Activated CD4-positive, alpha-beta T cell treated with anti-CD3 and anti-CD28 coated beads for 36 hours (primary cell): Measurements from ENCODE around the gene CREBBP. TPM values are rescaled to one million over a fixed set of nuclear protein-coding genes. Genes with fewer than 3 reads are reported as not detected.
A peak's percentile ranks its signal among the peaks of the same experiment; 100 is the strongest.
"Not testable (repeated sequence)": the region's sequence is repeated elsewhere in the genome, so short reads cannot be mapped to it uniquely, and the experiment has no call there.

Source experiments
- ATAC-seq: fragments of 200-7000 bp; cut with Tn5 transposase; one replicate; pipeline ENCODE4 v1.10.0; 2021; ENCODE audit warnings: mild to moderate bottlenecking, moderate library complexity
- CTCF ChIA-PET: fragments of 350-600 bp; sonication (Branson Sonifier 250); formaldehyde crosslinking; loops from one replicate; lab custom pipeline; 2021; ENCODE audit warnings: antibody characterized with exemption; lab: Charles Lee
- POLR2A ChIA-PET: fragments of 350-600 bp; sonication (Branson Sonifier 250); formaldehyde crosslinking; loops from one replicate; lab custom pipeline; 2021; ENCODE audit warnings: antibody characterized with exemption, inconsistent platforms; lab: Charles Lee
- DNase-seq: peaks from one replicate; pipeline ENCODE4 v3.0.0-alpha.2; 2020
- H3K27ac Mint-ChIP-seq: one replicate; pipeline ENCODE4 v1.8.0; 2021; ENCODE audit warnings: mixed read lengths
- H3K27me3 Mint-ChIP-seq: one replicate; pipeline ENCODE4 v1.8.0; 2021; ENCODE audit warnings: mixed read lengths
- H3K36me3 Mint-ChIP-seq: one replicate; pipeline ENCODE4 v1.8.0; 2021; ENCODE audit warnings: low read depth, mixed read lengths
- H3K4me1 Mint-ChIP-seq: one replicate; pipeline ENCODE4 v1.8.0; 2021; ENCODE audit warnings: mixed read lengths
- H3K4me3 Mint-ChIP-seq: one replicate; pipeline ENCODE4 v1.8.0; 2021; ENCODE audit warnings: mild to moderate bottlenecking, moderate library complexity, mixed read lengths
- H3K9me3 Mint-ChIP-seq: one replicate; pipeline ENCODE4 v1.8.0; 2021; ENCODE audit warnings: low read depth, mixed read lengths
- intact Hi-C, 2 experiments: fragments of 100-400 bp; cut with DNase I in 1 of 2; cut with micrococcal nuclease in 1 of 2; formaldehyde crosslinking; loops; one replicate each; pipeline versions ENCODE4 v1.14.2 to v1.15.1; 2022 to 2024; cut with DNase I, micrococcal nuclease
- total RNA-seq, 2 experiments: library from RNA; stranded (reverse); gene quantifications; one replicate each; pipeline ENCODE4 v1.2.3, GENCODE V29; 2021

CREBBP gene
- total RNA-seq, 2 experiments from 2014 or later: 28.1 to 37.4 TPM

GRCh38 chr16:3718019-3718391, 162.5 kb downstream of the CREBBP start:
- Mint-ChIP-seq H3K36me3 (peaks cover 27% of the 10 kb centered on the region), H3K27me3 (no peaks in the 10 kb centered on the region), H3K4me3 (peak overlapping the region; percentile 89), H3K4me1 (peaks cover 41% of the 10 kb centered on the region), H3K9me3 (no peaks in the 10 kb centered on the region), H3K27ac (peak overlapping the region; percentile 89)
- POLR2A ChIA-PET: no interaction called here
- intact Hi-C loops: loop anchor here in 1 of 2 experiments (10.0 kb wide), 1 partner anchor 157 kb away; no protein-coding TSS in a partner anchor
- DNase-seq (no peak), ATAC-seq (no peak)
- CTCF ChIA-PET: no interaction called here

GRCh38 chr16:3717235-3718018, 163.1 kb downstream of the CREBBP start, which contains the start of gene TRAP1:
Gene TRAP1 (minus strand): TSS chr16:3717524. CDS start chr16:3717508, 16 bp downstream.
- Mint-ChIP-seq H3K36me3 (peaks cover 30% of the 10 kb centered on the region), H3K27me3 (no peaks in the 10 kb centered on the region), H3K4me3 (peak within 1 kb of the TSS; percentile 89), H3K27ac (peak within 1 kb of the TSS; percentile 92), H3K4me1 (peaks cover 44% of the 10 kb centered on the region), H3K9me3 (no peaks in the 10 kb centered on the region)
- ChIA-PET POLR2A (interaction anchor here (0.6 kb wide), 1 partner anchor 909 kb away, joined by 3 read pairs; no protein-coding TSS in a partner anchor), CTCF (interaction anchor here (0.7 kb wide), 2 partner anchors 21 to 713 kb away, joined by 3 read pairs; no protein-coding TSS in a partner anchor)
- intact Hi-C loops: loop anchor here (1.0 to 10.0 kb wide), 10 partner anchors 106 to 899 kb away; partner anchors contain the start of genes ADCY9 (in 1 of the 2), CORO7 (in 1 of the 2), CREBBP (in 1 of the 2) and DNAJA3 (in 1 of the 2)
- ATAC-seq: peak; percentile 95
- peak; percentile 95 for DNase-seq

GRCh38 chr16:3716831-3717234, 163.7 kb downstream of the CREBBP start:
- peaks cover 48% of the 10 kb centered on the region for H3K4me1 Mint-ChIP-seq
- intact Hi-C loops: loop anchor here (1.0 to 10.0 kb wide), 10 partner anchors 106 to 899 kb away; partner anchors contain the start of genes ADCY9 (in 1 of the 2), CORO7 (in 1 of the 2), CREBBP (in 1 of the 2) and DNAJA3 (in 1 of the 2)
- no peaks in the 10 kb centered on the region for H3K9me3 Mint-ChIP-seq
- peak; percentile 47 for ATAC-seq
- ChIA-PET CTCF (interaction anchor here (0.5 to 0.7 kb wide), 2 partner anchors 633 to 713 kb away, joined by 3 read pairs; no protein-coding TSS in a partner anchor), POLR2A (interaction anchor here (0.6 kb wide), 1 partner anchor 909 kb away, joined by 3 read pairs; no protein-coding TSS in a partner anchor)
- H3K27me3 Mint-ChIP-seq: no peaks in the 10 kb centered on the region
- peak; percentile 60 for DNase-seq
- peak overlapping the region; percentile 92 for H3K27ac Mint-ChIP-seq
- peak overlapping the region; percentile 89 for H3K4me3 Mint-ChIP-seq
- peaks cover 34% of the 10 kb centered on the region for H3K36me3 Mint-ChIP-seq

- ATAC-seq (no peak), DNase-seq (no peak)
- no peaks in the 10 kb centered on the region for H3K27me3 Mint-ChIP-seq
- intact Hi-C loops: loop anchor here in 1 of 2 experiments (10.0 kb wide), 1 partner anchor 159 kb away; no protein-coding TSS in a partner anchor
- CTCF ChIA-PET: no interaction called here
- peaks cover 51% of the 10 kb centered on the region for H3K4me1 Mint-ChIP-seq
- peaks cover 37% of the 10 kb centered on the region for H3K36me3 Mint-ChIP-seq
- peak overlapping the region; percentile 67 for H3K27ac Mint-ChIP-seq
- no peaks in the 10 kb centered on the region for H3K9me3 Mint-ChIP-seq
- H3K4me3 Mint-ChIP-seq: peak overlapping the region; percentile 37
- POLR2A ChIA-PET: interaction anchor here (0.6 kb wide), 1 partner anchor 23 kb away, joined by 5 read pairs; no protein-coding TSS in a partner anchor
Measured at GRCh38 chr16:3715430-3715829, 165.1 kb downstream of the CREBBP start.

GRCh38 chr16:3714378-3714777, 166.1 kb downstream of the CREBBP start:
- H3K27ac Mint-ChIP-seq, DNase-seq, CTCF ChIA-PET, H3K9me3 Mint-ChIP-seq, ATAC-seq, H3K27me3 Mint-ChIP-seq, H3K4me3 Mint-ChIP-seq: not testable (repeated sequence)
- POLR2A ChIA-PET: interaction anchor here (0.6 kb wide), 1 partner anchor 10 kb away, joined by 6 read pairs; no protein-coding TSS in a partner anchor
- Mint-ChIP-seq H3K4me1 (peaks cover 51% of the 10 kb centered on the region), H3K36me3 (peaks cover 44% of the 10 kb centered on the region)
- intact Hi-C loops: loop anchor here in 1 of 2 experiments (10.0 kb wide), 1 partner anchor 160 kb away; no protein-coding TSS in a partner anchor

- ATAC-seq: no peak
- Mint-ChIP-seq H3K4me3 (no peak overlapping the region), H3K27me3 (no peaks in the 10 kb centered on the region), H3K36me3 (peaks cover 44% of the 10 kb centered on the region), H3K4me1 (peaks cover 51% of the 10 kb centered on the region), H3K27ac (peak overlapping the region; percentile 19), H3K9me3 (no peaks in the 10 kb centered on the region)
- ChIA-PET CTCF (interaction anchor here (0.6 kb wide), 1 partner anchor 18 kb away, joined by 3 read pairs; no protein-coding TSS in a partner anchor), POLR2A (interaction anchor here (0.6 kb wide), 1 partner anchor 227 kb away, joined by 6 read pairs; no protein-coding TSS in a partner anchor)
- DNase-seq: no peak
- intact Hi-C loops: loop anchor here in 1 of 2 experiments (10.0 kb wide), 1 partner anchor 161 kb away; no protein-coding TSS in a partner anchor
Measured at GRCh38 chr16:3713587-3714242, 166.8 kb downstream of the CREBBP start.

GRCh38 chr16:3712861-3713372, 167.6 kb downstream of the CREBBP start:
- ChIA-PET POLR2A (no interaction called here), CTCF (no interaction called here)
- peaks cover 46% of the 10 kb centered on the region for H3K4me1 Mint-ChIP-seq
- no peak for ATAC-seq
- intact Hi-C loops: loop anchor here in 1 of 2 experiments (10.0 kb wide), 1 partner anchor 162 kb away; no protein-coding TSS in a partner anchor
- peaks cover 44% of the 10 kb centered on the region for H3K36me3 Mint-ChIP-seq
- no peak for DNase-seq
- no peaks in the 10 kb centered on the region for H3K27me3 Mint-ChIP-seq
- no peak overlapping the region for H3K27ac Mint-ChIP-seq
- no peaks in the 10 kb centered on the region for H3K9me3 Mint-ChIP-seq
- no peak overlapping the region for H3K4me3 Mint-ChIP-seq

GRCh38 chr16:3706253-3707012, 174.1 kb downstream of the CREBBP start:
- no peak for ATAC-seq
- intact Hi-C loops: no loop called here
- Mint-ChIP-seq H3K4me1 (peaks cover 3% of the 10 kb centered on the region), H3K36me3 (peaks cover 25% of the 10 kb centered on the region), H3K27ac (no peak overlapping the region), H3K27me3 (no peaks in the 10 kb centered on the region), H3K4me3 (no peak overlapping the region), H3K9me3 (no peaks in the 10 kb centered on the region)
- no peak for DNase-seq
- ChIA-PET CTCF (no interaction called here), POLR2A (no interaction called here)

GRCh38 chr16:3702082-3702481, 178.4 kb downstream of the CREBBP start:
- Mint-ChIP-seq H3K9me3 (no peaks in the 10 kb centered on the region), H3K4me1 (peaks cover 8% of the 10 kb centered on the region), H3K27ac (no peak overlapping the region), H3K4me3 (no peak overlapping the region), H3K27me3 (no peaks in the 10 kb centered on the region), H3K36me3 (peaks cover 24% of the 10 kb centered on the region)
- DNase-seq: no peak
- ChIA-PET CTCF (interaction anchor here (0.5 kb wide), 1 partner anchor 42 kb away, joined by 4 read pairs; no protein-coding TSS in a partner anchor), POLR2A (interaction anchor here (0.8 kb wide), 1 partner anchor 9 kb away, joined by 3 read pairs; no protein-coding TSS in a partner anchor)
- ATAC-seq: no peak
- intact Hi-C loops: no loop called here

- no peak overlapping the region for H3K4me3 Mint-ChIP-seq
- ATAC-seq (no peak), DNase-seq (no peak)
- POLR2A ChIA-PET: no interaction called here
- peaks cover 6% of the 10 kb centered on the region for H3K4me1 Mint-ChIP-seq
- H3K9me3 Mint-ChIP-seq: no peaks in the 10 kb centered on the region
- peaks cover 20% of the 10 kb centered on the region for H3K36me3 Mint-ChIP-seq
- H3K27ac Mint-ChIP-seq: no peak overlapping the region
- intact Hi-C loops: no loop called here
- H3K27me3 Mint-ChIP-seq: no peaks in the 10 kb centered on the region
- CTCF ChIA-PET: no interaction called here
Measured at GRCh38 chr16:3701531-3701930, 179.0 kb downstream of the CREBBP start.
